ENCODE data around the gene FAM20C.
"Not testable (repeated sequence)": the region's sequence is repeated elsewhere in the genome, so short reads cannot be mapped to it uniquely, and the experiment has no call there.

Gene FAM20C

GRCh38 chr7:294440-295154 is 102.2 kb downstream of the FAM20C start:
- no peak for DNase-seq (ENCODE audit: low read depth)

GRCh38 chr7:295155-296154 is 103.1 kb downstream of the FAM20C start:
- DNase-seq (ENCODE audit: low read depth): no peak

GRCh38 chr7:296373-296945 is 104.1 kb downstream of the FAM20C start:
- DNase-seq (ENCODE audit: low read depth): no peak

- DNase-seq (ENCODE audit: low read depth): not testable (repeated sequence)
Observed at GRCh38 chr7:297141-297540, 104.8 kb downstream of the FAM20C start.

GRCh38 chr7:297611-298374 is 105.4 kb downstream of the FAM20C start:
- DNase-seq (ENCODE audit: low read depth): no peak

- no peak for DNase-seq (ENCODE audit: low read depth)
Observed at GRCh38 chr7:298375-298702, 106.0 kb downstream of the FAM20C start.

- no peak for DNase-seq (ENCODE audit: low read depth)
Observed at GRCh38 chr7:298743-299142, 106.4 kb downstream of the FAM20C start.

- no peak for DNase-seq (ENCODE audit: low read depth)
Observed at GRCh38 chr7:299169-299568, 106.8 kb downstream of the FAM20C start.

GRCh38 chr7:299628-300027 is 107.3 kb downstream of the FAM20C start:
- DNase-seq (ENCODE audit: low read depth): no peak

- no peak for DNase-seq (ENCODE audit: low read depth)
Observed at GRCh38 chr7:300048-300447, 107.7 kb downstream of the FAM20C start.

- no peak for DNase-seq (ENCODE audit: low read depth)
Observed at GRCh38 chr7:300546-301290, 108.3 kb downstream of the FAM20C start.

- no peak for DNase-seq (ENCODE audit: low read depth)
Observed at GRCh38 chr7:301291-302053, 109.1 kb downstream of the FAM20C start.

GRCh38 chr7:302054-302992 is 110.0 kb downstream of the FAM20C start:
- no peak for DNase-seq (ENCODE audit: low read depth)

- DNase-seq (ENCODE audit: low read depth): no peak
Observed at GRCh38 chr7:303425-303824, 111.1 kb downstream of the FAM20C start.

GRCh38 chr7:303884-304573 is 111.7 kb downstream of the FAM20C start:
- DNase-seq (ENCODE audit: low read depth): no peak

GRCh38 chr7:304574-305409 is 112.4 kb downstream of the FAM20C start:
- no peak for DNase-seq (ENCODE audit: low read depth)

- DNase-seq (ENCODE audit: low read depth): no peak
Observed at GRCh38 chr7:305410-306151, 113.2 kb downstream of the FAM20C start.
